ENCODE data around the gene RAD54L.

DNA sequence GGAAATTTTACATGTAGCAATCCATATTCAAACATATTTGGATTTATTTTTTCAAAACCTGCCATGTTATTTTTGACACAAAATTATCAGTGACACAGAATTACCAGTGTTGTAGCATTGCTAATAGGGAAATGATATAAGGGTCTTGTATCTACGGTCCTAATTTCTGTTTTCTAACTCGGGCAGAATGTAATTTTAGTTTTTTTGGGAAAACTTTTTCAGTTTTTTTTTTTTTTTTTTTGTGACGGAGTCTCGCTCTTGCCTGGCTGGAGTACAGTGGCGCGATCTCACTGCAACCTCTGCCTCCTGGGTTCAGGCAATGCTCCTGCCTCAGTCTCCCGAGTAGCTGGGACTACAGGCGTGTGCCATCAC is 58.6 kb downstream of the RAD54L start:
- no peak for TF ChIP-seq EZH2 (IDR thresholded peaks at IDR 0.05; ENCODE audit: borderline replicate concordance, insufficient read depth, low read length, poor library complexity, severe bottlenecking)
- no peak for TF ChIP-seq EP300 (conservative IDR thresholded peaks at IDR 0.05; ENCODE audit: poor library complexity, severe bottlenecking)
- no peak for TF ChIP-seq SMC3 (conservative IDR thresholded peaks at IDR 0.05; ENCODE audit: poor library complexity)
- TF ChIP-seq, protein P1, sequence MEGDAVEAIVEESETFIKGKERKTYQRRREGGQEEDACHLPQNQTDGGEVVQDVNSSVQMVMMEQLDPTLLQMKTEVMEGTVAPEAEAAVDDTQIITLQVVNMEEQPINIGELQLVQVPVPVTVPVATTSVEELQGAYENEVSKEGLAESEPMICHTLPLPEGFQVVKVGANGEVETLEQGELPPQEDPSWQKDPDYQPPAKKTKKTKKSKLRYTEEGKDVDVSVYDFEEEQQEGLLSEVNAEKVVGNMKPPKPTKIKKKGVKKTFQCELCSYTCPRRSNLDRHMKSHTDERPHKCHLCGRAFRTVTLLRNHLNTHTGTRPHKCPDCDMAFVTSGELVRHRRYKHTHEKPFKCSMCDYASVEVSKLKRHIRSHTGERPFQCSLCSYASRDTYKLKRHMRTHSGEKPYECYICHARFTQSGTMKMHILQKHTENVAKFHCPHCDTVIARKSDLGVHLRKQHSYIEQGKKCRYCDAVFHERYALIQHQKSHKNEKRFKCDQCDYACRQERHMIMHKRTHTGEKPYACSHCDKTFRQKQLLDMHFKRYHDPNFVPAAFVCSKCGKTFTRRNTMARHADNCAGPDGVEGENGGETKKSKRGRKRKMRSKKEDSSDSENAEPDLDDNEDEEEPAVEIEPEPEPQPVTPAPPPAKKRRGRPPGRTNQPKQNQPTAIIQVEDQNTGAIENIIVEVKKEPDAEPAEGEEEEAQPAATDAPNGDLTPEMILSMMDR (IDR thresholded peaks at IDR 0.05; ENCODE audit: poor library complexity, severe bottlenecking): no peak
- TF ChIP-seq POLR2AphosphoS5 (IDR thresholded peaks at IDR 0.05): no peak
- no peak for TF ChIP-seq TAF1 (IDR thresholded peaks at IDR 0.05; ENCODE audit: low read depth)
- TF ChIP-seq, protein P2, sequence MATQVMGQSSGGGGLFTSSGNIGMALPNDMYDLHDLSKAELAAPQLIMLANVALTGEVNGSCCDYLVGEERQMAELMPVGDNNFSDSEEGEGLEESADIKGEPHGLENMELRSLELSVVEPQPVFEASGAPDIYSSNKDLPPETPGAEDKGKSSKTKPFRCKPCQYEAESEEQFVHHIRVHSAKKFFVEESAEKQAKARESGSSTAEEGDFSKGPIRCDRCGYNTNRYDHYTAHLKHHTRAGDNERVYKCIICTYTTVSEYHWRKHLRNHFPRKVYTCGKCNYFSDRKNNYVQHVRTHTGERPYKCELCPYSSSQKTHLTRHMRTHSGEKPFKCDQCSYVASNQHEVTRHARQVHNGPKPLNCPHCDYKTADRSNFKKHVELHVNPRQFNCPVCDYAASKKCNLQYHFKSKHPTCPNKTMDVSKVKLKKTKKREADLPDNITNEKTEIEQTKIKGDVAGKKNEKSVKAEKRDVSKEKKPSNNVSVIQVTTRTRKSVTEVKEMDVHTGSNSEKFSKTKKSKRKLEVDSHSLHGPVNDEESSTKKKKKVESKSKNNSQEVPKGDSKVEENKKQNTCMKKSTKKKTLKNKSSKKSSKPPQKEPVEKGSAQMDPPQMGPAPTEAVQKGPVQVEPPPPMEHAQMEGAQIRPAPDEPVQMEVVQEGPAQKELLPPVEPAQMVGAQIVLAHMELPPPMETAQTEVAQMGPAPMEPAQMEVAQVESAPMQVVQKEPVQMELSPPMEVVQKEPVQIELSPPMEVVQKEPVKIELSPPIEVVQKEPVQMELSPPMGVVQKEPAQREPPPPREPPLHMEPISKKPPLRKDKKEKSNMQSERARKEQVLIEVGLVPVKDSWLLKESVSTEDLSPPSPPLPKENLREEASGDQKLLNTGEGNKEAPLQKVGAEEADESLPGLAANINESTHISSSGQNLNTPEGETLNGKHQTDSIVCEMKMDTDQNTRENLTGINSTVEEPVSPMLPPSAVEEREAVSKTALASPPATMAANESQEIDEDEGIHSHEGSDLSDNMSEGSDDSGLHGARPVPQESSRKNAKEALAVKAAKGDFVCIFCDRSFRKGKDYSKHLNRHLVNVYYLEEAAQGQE (IDR thresholded peaks at IDR 0.05; ENCODE audit: borderline replicate concordance): no peak
